ENCODE results near the gene RRP1B. TPM values are rescaled to one million over a fixed set of nuclear protein-coding genes. Genes with fewer than 3 reads are reported as not detected.

The RRP1B gene
- total and polyA plus RNA-seq, 4 experiments from 2014 or later: 19.8 to 40.5 (median 39.0) TPM

DNA sequence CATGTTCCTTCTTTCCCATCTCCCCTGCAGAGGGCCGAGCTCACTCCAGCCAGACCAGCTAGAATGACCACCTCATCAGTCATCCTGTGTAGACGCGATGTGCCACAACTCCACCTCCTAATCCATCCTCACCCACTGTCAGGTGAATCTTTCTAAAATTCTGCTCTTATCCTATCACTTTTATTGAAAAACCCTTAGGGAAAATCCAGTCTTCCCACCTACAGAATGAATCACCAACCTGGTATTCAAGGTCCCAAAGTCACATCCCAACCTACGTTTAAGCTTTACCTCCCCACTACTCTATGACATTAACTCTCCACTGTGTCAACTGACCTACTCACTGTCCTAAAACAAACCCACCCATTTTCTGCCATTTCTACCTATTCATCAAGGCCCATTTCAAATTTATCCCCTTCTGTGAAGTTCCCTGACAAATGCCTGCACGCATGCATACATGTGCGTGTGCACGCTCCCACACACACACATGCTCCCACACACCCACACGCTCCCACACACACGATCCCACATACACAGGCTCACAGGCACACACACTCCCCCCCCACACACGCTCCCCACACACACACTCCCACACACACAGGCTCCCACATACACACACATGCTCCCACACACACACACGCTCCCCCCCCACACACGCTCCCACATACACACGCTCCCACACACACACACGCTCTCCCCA lies 27.8 kb upstream of the RRP1B start:
- ChIA-PET CTCF (ENCODE audit: partially characterized antibody) (no interaction called here), POLR2A (ENCODE audit: partially characterized antibody) (no interaction called here)
- no peaks in the 10 kb centered on the region for H3K9me3 ChIP-seq (ENCODE audit: control insufficient read depth in 1 of 2, low read length in 2 of 2)
- Mint-ChIP-seq H3K4me3 (no peak overlapping the region), H3K36me3 (no peaks in the 10 kb centered on the region), H3K27me3 (peaks cover 0 to 4% of the 10 kb centered on the region in 2 donors), H3K4me1 (no peaks in the 10 kb centered on the region), H3K27ac (no peak overlapping the region), H3K9me3 (peaks cover 0 to 4% (median 0%) of the 10 kb centered on the region in 8 donors)
- no peak overlapping the region for H3K27ac ChIP-seq (ENCODE audit: low read depth, low read length)
- DNase-seq: no peak
- H3K4me3 ChIP-seq (ENCODE audit: low read length in 2 of 2): no peak overlapping the region
- no peaks in the 10 kb centered on the region for H3K36me3 ChIP-seq (ENCODE audit: insufficient read depth, low read length)
- H3K27me3 ChIP-seq (ENCODE audit: insufficient read depth, low read length): no peaks in the 10 kb centered on the region
- intact Hi-C loops (cut with micrococcal nuclease): no loop called here
- H3K4me1 ChIP-seq (ENCODE audit: insufficient read depth, low read length): no peaks in the 10 kb centered on the region

DNA sequence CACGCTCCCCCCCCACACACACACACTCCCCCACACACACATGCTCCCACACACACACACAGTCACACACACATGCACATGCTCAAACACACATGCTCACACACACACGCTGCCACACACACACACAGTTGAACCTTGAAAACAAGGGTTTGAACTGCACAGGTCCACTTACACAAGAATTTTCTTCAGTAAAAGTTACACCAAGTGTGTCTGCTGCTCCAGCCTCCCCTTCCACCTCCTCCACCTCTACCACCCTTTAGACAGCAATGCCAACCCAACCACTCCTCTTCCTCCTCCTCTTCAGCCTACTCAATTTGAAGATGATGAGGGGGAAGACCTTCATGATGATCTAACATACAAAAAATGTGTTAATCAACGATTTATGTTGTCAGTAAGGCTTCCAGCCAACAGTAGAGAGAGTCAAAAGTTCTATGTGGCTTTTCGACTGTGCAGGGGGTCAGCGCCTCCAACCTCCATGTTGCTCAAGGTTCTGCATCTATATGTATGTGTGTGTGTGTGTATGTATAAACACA lies 26.9 kb upstream of the RRP1B start:
- Mint-ChIP-seq H3K9me3 (peaks cover 0 to 4% (median 0%) of the 10 kb centered on the region in 8 donors), H3K4me3 (no peak overlapping the region), H3K27me3 (peaks cover 0 to 4% of the 10 kb centered on the region in 2 donors), H3K4me1 (no peaks in the 10 kb centered on the region), H3K36me3 (no peaks in the 10 kb centered on the region), H3K27ac (peak overlapping the region in 1 of 7 donors; percentile 48)
- ChIA-PET POLR2A (ENCODE audit: partially characterized antibody) (no interaction called here), CTCF (ENCODE audit: partially characterized antibody) (no interaction called here)
- Histone ChIP-seq H3K27ac (ENCODE audit: low read depth, low read length) (no peak overlapping the region), H3K9me3 (ENCODE audit: control insufficient read depth in 1 of 2, low read length in 2 of 2) (no peaks in the 10 kb centered on the region), H3K36me3 (ENCODE audit: insufficient read depth, low read length) (no peaks in the 10 kb centered on the region), H3K4me1 (ENCODE audit: insufficient read depth, low read length) (no peaks in the 10 kb centered on the region), H3K4me3 (ENCODE audit: low read length in 2 of 2) (no peak overlapping the region), H3K27me3 (ENCODE audit: insufficient read depth, low read length) (no peaks in the 10 kb centered on the region)
- DNase-seq: no peak
- intact Hi-C loops (cut with micrococcal nuclease): no loop called here

DNA sequence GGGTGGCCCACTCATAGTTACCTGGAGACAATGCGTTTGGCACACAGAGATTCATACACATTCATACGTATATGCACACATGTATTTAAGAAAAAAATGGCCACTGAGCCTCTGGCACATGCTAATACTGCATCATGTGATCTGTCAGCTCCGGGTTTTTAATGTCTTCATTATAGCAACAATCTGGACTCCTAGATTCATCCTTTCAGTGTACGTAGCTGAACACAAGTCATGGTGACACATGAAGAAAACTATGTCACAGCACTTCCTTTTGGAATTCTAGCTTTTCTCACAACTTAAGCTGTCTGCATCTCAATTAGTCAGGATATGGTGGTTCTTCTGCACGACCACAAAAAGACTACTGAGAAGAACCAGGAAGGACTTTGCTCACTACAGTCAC lies 24.7 kb upstream of the RRP1B start:
- ChIA-PET POLR2A (ENCODE audit: partially characterized antibody) (no interaction called here), CTCF (ENCODE audit: partially characterized antibody) (no interaction called here)
- no peaks in the 10 kb centered on the region for H3K36me3 Mint-ChIP-seq
- no peak overlapping the region for H3K27ac ChIP-seq (ENCODE audit: low read depth, low read length)
- H3K36me3 ChIP-seq (ENCODE audit: insufficient read depth, low read length): no peaks in the 10 kb centered on the region
- no peak for DNase-seq
- H3K9me3 Mint-ChIP-seq: no peaks in the 10 kb centered on the region
- peaks cover 0 to 4% of the 10 kb centered on the region in 2 donors for H3K27me3 Mint-ChIP-seq
- intact Hi-C loops (cut with micrococcal nuclease): no loop called here
- no peaks in the 10 kb centered on the region for H3K4me1 ChIP-seq (ENCODE audit: insufficient read depth, low read length)
- no peak overlapping the region for H3K4me3 ChIP-seq (ENCODE audit: low read length in 2 of 2)
- H3K9me3 ChIP-seq (ENCODE audit: control insufficient read depth in 1 of 2, low read length in 2 of 2): no peaks in the 10 kb centered on the region
- no peaks in the 10 kb centered on the region for H3K27me3 ChIP-seq (ENCODE audit: insufficient read depth, low read length)
- no peak overlapping the region for H3K4me3 Mint-ChIP-seq
- no peaks in the 10 kb centered on the region for H3K4me1 Mint-ChIP-seq
- H3K27ac Mint-ChIP-seq: no peak overlapping the region

- no peaks in the 10 kb centered on the region for H3K27me3 ChIP-seq (ENCODE audit: insufficient read depth, low read length)
- H3K9me3 ChIP-seq (ENCODE audit: control insufficient read depth in 1 of 2, low read length in 2 of 2): no peaks in the 10 kb centered on the region
- no peak for DNase-seq
- no peaks in the 10 kb centered on the region for H3K4me1 ChIP-seq (ENCODE audit: insufficient read depth, low read length)
- H3K36me3 Mint-ChIP-seq: no peaks in the 10 kb centered on the region
- no peaks in the 10 kb centered on the region for H3K4me1 Mint-ChIP-seq
- H3K4me3 Mint-ChIP-seq: no peak overlapping the region
- no peaks in the 10 kb centered on the region for H3K36me3 ChIP-seq (ENCODE audit: insufficient read depth, low read length)
- ChIA-PET CTCF (ENCODE audit: partially characterized antibody) (no interaction called here), POLR2A (ENCODE audit: partially characterized antibody) (no interaction called here)
- intact Hi-C loops (cut with micrococcal nuclease): no loop called here
- H3K27ac ChIP-seq (ENCODE audit: low read depth, low read length): no peak overlapping the region
- peaks cover 0 to 4% of the 10 kb centered on the region in 2 donors for H3K27me3 Mint-ChIP-seq
- no peaks in the 10 kb centered on the region for H3K9me3 Mint-ChIP-seq
- no peak overlapping the region for H3K4me3 ChIP-seq (ENCODE audit: low read length in 2 of 2)
- no peak overlapping the region for H3K27ac Mint-ChIP-seq
These were observed 23.9 kb upstream of the RRP1B start for GRCh38 chr21:43635436-43635835.

- peaks cover 0 to 2% of the 10 kb centered on the region in 2 donors for H3K27me3 Mint-ChIP-seq
These were observed 21.7 kb upstream of the RRP1B start for GRCh38 chr21:43637530-43638158.

GRCh38 chr21:43639470-43640353 lies 19.6 kb upstream of the RRP1B start:
- intact Hi-C loops (cut with micrococcal nuclease): no loop called here
- Mint-ChIP-seq H3K9me3 (no peaks in the 10 kb centered on the region), H3K4me1 (no peaks in the 10 kb centered on the region), H3K27me3 (peaks cover 0 to 3% of the 10 kb centered on the region in 2 donors), H3K36me3 (no peaks in the 10 kb centered on the region), H3K27ac (no peak overlapping the region), H3K4me3 (no peak overlapping the region)
- no peaks in the 10 kb centered on the region for H3K9me3 ChIP-seq (ENCODE audit: control insufficient read depth in 1 of 2, low read length in 2 of 2)
- no peaks in the 10 kb centered on the region for H3K36me3 ChIP-seq (ENCODE audit: insufficient read depth, low read length)
- POLR2A ChIA-PET (ENCODE audit: partially characterized antibody): no interaction called here
- H3K4me1 ChIP-seq (ENCODE audit: insufficient read depth, low read length): no peaks in the 10 kb centered on the region
- H3K27me3 ChIP-seq (ENCODE audit: insufficient read depth, low read length): no peaks in the 10 kb centered on the region
- no peak for DNase-seq
- H3K4me3 ChIP-seq (ENCODE audit: low read length in 2 of 2): no peak overlapping the region
- CTCF ChIA-PET (ENCODE audit: partially characterized antibody): no interaction called here
- no peak overlapping the region for H3K27ac ChIP-seq (ENCODE audit: low read depth, low read length)

More at GRCh38 chr21:43637530-43638158, 21.7 kb upstream of the RRP1B start:
- intact Hi-C loops (cut with micrococcal nuclease): no loop called here
- H3K36me3 Mint-ChIP-seq: no peaks in the 10 kb centered on the region
- H3K36me3 ChIP-seq (ENCODE audit: insufficient read depth, low read length): no peaks in the 10 kb centered on the region
- DNase-seq: no peak
- no peak overlapping the region for H3K4me3 ChIP-seq (ENCODE audit: low read length in 2 of 2)
- no peaks in the 10 kb centered on the region for H3K9me3 ChIP-seq (ENCODE audit: control insufficient read depth in 1 of 2, low read length in 2 of 2)
- H3K4me1 ChIP-seq (ENCODE audit: insufficient read depth, low read length): no peaks in the 10 kb centered on the region
- no peak overlapping the region for H3K4me3 Mint-ChIP-seq
- no peaks in the 10 kb centered on the region for H3K27me3 ChIP-seq (ENCODE audit: insufficient read depth, low read length)
- CTCF ChIA-PET (ENCODE audit: partially characterized antibody): no interaction called here
- H3K27ac ChIP-seq (ENCODE audit: low read depth, low read length): no peak overlapping the region
- no peaks in the 10 kb centered on the region for H3K4me1 Mint-ChIP-seq
- no peaks in the 10 kb centered on the region for H3K9me3 Mint-ChIP-seq
- no peak overlapping the region for H3K27ac Mint-ChIP-seq
- POLR2A ChIA-PET (ENCODE audit: partially characterized antibody): no interaction called here

- Histone ChIP-seq H3K36me3 (ENCODE audit: insufficient read depth, low read length) (no peaks in the 10 kb centered on the region), H3K4me3 (ENCODE audit: low read length in 2 of 2) (no peak overlapping the region), H3K27ac (ENCODE audit: low read depth, low read length) (no peak overlapping the region), H3K4me1 (ENCODE audit: insufficient read depth, low read length) (no peaks in the 10 kb centered on the region), H3K27me3 (ENCODE audit: insufficient read depth, low read length) (no peaks in the 10 kb centered on the region), H3K9me3 (ENCODE audit: control insufficient read depth in 1 of 2, low read length in 2 of 2) (no peaks in the 10 kb centered on the region)
- intact Hi-C loops (cut with micrococcal nuclease): no loop called here
- H3K9me3 Mint-ChIP-seq: no peaks in the 10 kb centered on the region
- ChIA-PET POLR2A (ENCODE audit: partially characterized antibody) (no interaction called here), CTCF (ENCODE audit: partially characterized antibody) (no interaction called here)
- H3K36me3 Mint-ChIP-seq: no peaks in the 10 kb centered on the region
- peaks cover 2 to 3% of the 10 kb centered on the region in 2 donors for H3K27me3 Mint-ChIP-seq
- no peak overlapping the region for H3K27ac Mint-ChIP-seq
- H3K4me1 Mint-ChIP-seq: peaks cover 0 to 2% (median 0%) of the 10 kb centered on the region in 4 donors
- no peak overlapping the region for H3K4me3 Mint-ChIP-seq
- DNase-seq: no peak
These were observed 19.0 kb upstream of the RRP1B start for GRCh38 chr21:43640400-43640799.
